HG03432 (cell line): Measurements from ENCODE around the gene TOP2A.

ENCODE experiments used
- ATAC-seq: cut with Tn5 transposase; IDR thresholded peaks from one replicate; pipeline ENCODE4 v1.9.1; 2021; ENCODE audit warnings: mild to moderate bottlenecking, moderate library complexity; ENCODE audit not compliant: unreplicated experiment

TOP2A gene

DNA sequence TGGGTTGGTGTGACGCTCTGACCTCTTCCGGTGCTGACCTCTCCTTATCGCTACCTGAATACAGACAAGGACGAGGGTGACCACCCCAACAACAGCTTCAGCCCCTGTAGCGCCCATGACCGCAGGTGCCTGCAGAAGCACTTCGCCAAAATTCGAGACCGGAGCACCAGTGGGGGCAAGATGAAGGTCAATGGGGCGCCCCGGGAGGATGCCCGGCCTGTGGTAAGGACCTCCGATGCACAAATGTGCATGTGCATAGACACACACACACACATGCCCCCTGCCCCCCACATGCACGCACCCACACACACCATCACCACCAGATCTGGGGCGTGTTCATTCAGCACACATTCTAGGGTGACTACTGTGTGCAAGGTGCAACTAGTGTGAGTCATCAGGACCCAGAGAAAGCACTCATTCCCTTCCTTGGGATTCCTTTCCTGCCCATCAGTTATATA lies 35.3 kb upstream of the TOP2A start:
- ATAC-seq, result no peak

DNA sequence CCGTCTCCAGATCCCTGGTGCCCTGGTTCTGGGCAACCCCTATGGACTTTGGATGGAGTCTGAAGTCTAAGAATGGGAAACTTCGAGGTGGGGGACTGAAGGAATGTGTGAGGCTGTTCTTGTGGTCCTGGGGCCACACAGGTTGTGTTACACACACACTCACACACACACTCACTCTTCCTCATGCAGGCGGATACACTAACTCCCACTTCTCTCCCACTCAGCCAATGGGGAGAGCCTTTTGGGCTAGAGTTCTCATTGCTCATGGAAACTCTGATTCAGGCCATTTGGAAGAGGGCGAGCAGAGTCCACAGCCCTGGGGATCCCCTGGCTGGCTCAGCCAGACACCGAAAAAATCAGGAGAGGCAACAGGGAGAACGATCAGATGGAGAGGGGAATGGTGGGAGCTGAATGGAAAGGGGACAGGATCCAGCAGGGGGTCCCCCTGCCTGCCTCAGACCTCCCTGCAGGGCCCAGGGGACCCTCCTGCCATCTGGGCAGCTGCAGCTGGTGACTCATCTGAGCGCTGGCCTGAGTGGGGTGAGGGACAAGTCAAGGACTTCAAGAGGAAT lies 34.6 kb upstream of the TOP2A start:
- ATAC-seq, result no peak

DNA sequence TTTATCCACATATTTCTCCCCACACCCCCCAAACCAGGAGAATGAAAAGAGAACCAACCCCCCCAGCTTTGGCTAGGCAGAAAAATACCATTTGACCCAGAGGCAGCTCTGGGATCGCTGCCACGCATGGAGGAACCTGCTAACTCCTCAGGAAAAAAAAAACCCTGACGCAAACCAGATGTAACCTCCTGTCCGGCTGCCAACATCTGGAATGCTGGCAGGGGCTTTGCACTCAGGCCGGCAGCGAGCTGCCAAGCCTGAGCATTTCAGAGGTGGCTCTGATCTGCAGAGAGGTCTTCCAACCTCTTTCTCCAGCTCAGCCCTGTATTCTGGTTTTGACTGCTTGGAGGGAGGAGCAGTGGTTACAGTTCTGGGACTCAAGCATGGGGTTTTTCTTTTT lies 33.7 kb upstream of the TOP2A start:
- ATAC-seq, result no peak

DNA sequence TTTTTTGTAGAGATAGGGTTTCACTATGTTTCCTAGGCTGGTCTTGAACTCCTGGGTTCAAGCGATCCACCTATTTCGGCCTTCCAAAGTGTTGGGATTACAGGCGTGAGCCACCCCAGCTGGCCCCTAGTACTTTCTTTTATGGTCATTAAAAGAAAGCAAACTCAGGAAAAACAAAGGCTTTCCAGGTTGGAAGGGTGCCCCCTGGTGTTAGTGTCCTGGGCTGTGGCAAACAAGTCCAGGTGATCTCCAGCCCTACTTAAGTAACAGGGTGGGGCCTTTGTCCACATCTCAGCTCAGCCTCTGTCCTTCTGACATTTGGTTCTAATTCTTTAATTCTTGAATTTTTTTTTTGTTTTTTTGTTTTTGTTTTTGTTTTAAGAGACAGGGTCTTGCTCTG lies 32.5 kb upstream of the TOP2A start:
- ATAC-seq, result no peak

DNA sequence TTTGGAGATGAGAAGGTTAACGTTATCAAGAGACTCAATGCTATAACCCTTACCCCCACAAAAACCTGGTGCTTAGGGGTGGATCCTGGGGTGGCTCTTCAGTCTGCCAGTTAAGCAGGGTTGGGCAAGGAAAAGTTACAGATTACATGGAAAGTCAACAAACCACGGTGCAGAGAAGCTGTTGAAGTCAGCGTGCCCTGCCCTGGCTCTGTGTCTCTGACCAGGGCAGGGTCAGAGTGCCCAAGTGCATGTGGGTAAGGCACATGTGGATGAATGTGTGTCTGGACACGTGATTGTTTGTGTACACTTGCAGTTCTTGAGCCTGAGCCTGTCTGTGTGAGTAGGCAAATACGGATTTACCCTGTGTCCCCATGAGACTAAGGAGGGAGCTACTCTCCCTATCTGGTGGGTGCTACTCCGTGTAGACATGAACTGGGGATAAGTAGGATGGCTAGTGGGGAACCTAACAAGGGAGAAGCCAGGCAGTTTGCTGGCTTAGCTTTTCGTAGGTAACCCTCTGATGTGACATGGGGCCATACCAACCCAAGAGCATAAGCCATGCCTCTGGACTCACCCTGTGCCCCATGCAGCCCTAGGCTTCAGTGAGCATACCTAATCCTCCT lies 31.1 kb upstream of the TOP2A start:
- ATAC-seq, result no peak

DNA sequence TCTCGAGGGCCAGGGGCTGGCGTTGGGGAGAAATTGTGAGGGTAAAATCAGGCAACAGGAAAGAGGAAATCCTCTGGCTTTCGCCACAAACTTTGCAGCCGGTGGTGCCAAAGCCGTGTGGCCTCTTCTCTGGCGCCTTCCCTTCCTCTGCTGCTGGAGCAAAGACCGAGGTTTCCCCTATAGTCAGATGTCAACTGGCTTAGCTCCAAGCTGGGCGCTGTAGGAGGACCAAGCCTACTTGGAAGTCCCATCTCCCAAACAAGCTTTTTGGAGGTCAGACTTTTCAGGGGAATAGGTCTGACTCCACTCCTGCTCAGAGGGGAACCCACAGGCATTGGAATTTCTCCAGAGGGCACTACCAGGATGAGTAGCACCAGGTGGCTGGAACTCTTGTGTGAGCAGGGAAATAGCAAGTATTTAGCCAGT lies 30.5 kb upstream of the TOP2A start:
- ATAC-seq, result no peak

DNA sequence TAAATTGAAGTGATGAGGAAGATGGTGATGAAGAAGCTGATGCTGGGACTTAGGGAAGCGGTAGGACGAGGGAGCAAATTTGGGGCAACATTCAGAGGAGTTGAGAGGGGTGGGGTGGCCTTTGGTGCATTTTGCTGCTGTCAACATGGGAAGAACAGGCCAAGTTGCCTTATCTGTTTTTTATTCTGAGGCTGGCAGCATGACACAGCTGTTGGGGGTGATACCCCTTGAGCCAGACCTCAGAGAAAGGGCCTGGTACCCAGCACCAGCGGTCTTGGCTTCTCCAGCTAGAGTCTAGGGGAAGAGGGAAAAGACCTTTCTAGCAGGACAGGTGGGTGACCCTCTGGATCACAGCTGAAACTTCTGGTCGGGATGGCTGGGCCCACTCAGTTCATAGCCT lies 30.1 kb upstream of the TOP2A start:
- no peak for ATAC-seq

DNA sequence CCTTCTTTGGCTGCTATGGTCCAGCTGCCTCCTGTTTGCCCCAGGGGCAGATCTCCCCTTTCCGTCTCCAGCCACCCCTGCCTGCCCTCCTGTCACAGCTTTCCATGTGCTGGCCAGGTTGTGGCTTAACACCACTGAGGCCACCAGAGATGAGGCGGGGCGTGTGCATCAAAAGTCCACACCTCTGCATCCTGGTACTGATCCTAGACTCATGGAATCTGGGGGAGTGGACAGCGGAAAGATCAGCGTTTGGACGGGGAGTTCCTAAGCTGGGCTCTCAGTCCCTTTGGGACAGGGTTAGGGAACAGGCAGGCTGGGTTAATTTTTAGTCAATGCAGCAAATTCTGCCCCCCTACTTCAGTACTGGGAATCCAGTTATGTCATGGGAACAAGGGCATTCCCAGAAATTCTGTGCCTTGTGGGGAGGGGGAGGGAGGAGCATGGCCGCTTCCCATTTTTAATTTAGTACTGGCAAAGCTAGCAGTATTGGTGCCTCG lies 29.5 kb upstream of the TOP2A start:
- ATAC-seq, result no peak

DNA sequence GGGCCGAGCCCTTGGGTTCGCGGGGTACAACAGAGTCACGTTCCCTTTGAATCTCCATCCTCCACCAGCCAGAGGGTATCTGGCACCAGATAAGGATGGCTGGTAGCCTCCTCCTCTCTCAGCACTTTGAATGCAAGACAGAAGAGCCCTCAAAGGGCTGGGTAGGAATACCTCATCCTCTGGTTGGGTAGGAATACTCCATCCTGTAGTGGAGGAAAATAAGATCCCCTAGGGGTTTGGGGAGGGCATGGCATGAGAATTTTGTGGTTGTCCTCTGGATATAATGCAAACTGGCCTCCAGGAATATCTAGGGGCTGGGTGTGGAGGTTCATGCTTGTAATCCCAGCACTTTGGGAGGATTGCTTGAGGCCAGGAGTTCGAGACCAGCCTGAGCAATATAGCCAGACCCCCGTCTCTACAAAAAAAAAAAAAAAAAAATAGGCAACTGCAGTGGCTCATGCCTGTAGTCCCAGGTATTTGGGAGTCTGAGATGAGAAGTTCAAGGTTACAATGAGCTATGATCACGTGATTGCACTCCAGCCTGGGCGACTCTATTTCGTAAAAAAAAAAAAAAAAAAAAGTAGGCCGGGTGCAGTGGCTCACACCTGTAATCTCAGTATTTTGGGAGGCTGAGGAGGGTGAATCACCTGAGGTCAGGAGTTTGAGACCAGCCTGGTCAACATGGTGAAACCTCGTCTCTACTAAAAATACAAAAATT lies 28.2 kb upstream of the TOP2A start:
- ATAC-seq, result no peak

DNA sequence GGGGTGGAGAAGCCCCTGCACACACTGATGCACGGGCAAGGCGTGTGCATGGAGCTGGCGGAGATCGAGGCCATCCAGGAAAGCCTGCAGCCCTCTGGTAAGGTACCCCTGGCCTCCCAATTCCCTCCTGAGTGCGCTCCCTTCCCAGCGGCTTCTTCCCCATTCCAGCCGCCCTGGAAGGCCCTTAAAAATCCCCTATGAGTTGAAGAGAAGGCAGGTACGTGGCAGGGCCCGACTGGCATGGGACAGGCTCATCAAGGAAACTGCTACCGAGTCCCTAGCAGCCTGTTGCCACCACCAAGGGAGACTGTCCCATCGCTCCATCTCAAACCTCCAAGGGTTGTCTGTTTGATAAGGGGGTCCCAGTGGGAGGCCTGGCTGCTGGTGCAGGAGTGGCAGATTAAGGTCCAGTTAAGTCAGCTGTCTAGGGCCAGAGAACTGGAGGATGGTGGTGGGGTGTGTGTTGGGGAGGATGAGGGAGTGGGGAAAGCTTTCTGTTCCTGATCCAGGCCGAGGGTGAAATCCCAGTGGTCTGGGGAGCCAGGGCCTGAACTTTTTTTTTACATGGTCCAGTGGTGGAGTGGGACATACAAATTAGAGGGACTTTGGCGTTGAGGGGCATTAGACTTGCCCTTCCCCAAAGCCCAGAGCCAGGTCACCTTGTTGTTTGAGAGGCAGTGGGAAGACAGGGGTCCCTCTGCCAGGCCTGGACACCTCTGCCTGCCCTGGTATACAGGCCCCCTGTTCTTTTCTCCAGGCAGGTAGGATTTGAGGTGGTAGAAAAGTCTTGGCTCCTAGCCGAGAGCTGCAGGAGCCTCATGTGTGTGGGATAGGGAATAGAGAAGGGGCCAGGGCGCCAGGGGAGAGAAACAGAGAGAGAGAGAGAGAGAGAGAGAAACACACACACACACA lies 26.5 kb upstream of the TOP2A start:
- no peak for ATAC-seq

DNA sequence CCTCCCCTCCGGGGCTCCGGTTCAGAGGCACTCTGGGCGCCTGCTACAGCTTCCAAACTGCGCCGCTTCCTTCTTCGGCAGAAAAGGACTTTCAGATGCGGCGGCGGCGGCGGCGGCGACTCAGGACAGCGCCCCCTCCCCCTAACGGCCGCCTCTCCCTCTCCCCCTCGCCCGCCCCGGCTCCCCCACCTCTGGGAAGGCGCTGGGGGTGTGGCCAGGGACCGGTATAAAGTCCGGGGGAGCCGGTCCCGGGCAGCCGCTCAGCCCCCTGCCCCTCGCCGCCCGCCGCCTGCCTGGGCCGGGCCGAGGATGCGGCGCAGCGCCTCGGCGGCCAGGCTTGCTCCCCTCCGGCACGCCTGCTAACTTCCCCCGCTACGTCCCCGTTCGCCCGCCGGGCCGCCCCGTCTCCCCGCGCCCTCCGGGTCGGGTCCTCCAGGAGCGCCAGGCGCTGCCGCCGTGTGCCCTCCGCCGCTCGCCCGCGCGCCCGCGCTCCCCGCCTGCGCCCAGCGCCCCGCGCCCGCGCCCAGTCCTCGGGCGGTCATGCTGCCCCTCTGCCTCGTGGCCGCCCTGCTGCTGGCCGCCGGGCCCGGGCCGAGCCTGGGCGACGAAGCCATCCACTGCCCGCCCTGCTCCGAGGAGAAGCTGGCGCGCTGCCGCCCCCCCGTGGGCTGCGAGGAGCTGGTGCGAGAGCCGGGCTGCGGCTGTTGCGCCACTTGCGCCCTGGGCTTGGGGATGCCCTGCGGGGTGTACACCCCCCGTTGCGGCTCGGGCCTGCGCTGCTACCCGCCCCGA lies 25.7 kb upstream of the TOP2A start, which contains the start of gene IGFBP4:
Gene IGFBP4 (plus strand): TSS at position 255 of the 792 bp plus-strand sequence. CDS start 286 bp downstream, at position 541.
- no peak for ATAC-seq

DNA sequence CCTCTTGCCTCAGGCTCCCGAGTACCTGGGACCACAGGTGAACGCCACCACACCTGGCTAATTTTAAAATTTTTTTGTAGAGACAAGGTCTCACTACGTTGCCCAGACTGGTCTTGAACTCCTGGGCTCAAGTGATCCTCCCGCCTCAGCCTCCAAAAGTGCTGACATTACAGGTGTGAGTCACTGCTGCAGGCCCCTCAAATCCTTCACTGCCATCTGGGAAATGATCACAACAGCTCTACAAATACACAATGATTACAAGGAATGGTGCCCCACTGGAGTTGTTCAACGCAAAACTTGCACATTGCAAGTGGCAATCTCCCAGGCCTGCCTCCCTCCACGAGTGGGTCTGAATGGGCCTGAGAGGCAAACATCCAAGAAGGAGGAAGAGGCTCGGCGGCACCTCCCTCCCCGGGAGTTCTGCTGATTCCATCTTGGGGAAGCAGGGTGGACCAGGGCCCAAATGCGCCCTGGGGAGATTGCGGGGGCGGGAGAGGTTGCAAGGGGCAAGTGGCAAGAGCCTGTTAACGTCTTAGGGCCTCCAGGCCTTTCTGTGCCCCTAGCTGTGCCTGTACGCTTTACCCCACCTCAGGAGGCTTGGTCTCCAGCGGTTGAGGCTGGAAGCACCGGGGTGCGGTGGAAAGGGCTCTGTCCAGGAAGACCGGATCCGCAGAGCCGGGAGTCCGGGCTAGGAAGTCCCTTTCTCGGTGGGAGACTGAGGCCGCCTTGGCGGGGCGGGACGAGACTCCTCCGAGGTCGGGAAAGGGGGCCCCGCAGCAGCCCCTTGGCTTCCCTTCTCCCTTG lies 24.9 kb upstream of the TOP2A start:
- ATAC-seq, result no peak

DNA sequence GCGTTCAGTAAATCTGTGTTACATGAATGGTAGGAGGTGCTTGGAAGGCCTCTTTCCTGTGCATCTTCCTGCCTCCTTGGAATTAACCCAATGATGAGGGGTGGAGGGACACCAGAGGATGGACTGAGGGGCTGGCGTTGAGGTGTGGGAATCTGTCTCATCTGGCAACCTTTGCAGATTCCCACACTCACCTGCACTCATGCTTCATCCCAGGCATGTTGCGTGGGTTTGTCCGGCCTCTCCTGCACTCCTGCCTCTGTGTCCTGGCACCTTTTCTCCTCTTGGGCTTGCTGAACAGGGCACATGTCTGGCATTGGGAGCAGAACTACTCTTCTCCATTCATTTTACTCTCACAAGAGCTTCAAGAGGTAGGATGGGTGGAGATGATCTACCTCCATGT lies 22.5 kb upstream of the TOP2A start:
- no peak for ATAC-seq

DNA sequence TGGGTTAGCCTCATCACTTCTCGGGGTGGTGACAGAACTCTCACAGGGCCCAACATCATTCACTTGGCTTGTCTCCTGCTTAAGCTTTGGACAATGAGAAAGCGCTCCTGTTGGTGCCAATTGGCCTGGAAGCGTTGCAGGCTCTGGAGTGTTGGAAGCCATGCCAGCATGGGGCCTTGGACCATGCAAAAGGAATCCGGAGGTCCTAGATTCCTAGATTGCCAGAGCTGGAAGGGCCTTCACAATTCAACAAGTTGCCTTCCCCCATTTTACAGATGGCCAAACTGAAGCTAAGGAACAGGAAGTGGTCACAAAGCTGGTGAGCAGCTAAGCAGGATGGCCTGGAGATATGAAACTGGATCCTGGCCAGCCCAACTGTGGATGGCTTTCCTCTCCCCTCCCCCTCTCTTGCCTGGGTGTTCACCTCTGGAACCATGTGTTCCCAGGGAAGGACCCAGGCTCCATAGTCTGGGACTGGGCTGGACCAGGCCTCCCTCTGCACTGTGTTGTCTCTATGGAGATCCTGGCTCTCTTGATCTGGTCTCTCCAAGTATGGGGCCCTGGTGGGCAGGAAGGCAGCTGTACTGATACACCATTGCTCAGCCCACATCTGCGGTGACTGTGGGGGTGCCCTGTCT lies 19.5 kb upstream of the TOP2A start:
- ATAC-seq, result no peak

DNA sequence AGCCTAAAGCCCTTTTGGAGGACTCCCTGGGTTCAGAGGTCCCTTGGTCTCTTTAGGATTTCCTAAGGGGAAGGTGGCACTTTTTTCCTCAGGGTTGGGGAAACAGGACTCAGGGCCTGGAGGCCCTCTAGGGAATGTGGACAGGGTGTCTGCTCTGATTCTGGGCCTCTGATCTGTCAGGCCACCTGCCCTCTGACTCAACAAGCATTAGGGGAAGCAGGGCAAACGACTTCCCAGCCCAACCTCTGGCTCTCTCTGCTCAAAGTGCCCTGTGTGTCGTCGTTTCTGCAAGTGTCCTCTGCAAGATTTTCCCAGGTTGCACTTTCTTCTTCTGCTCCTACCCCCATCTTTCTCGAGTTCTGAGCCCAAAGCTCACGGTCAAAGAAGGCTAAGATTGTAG lies 18.9 kb upstream of the TOP2A start:
- ATAC-seq, result no peak

DNA sequence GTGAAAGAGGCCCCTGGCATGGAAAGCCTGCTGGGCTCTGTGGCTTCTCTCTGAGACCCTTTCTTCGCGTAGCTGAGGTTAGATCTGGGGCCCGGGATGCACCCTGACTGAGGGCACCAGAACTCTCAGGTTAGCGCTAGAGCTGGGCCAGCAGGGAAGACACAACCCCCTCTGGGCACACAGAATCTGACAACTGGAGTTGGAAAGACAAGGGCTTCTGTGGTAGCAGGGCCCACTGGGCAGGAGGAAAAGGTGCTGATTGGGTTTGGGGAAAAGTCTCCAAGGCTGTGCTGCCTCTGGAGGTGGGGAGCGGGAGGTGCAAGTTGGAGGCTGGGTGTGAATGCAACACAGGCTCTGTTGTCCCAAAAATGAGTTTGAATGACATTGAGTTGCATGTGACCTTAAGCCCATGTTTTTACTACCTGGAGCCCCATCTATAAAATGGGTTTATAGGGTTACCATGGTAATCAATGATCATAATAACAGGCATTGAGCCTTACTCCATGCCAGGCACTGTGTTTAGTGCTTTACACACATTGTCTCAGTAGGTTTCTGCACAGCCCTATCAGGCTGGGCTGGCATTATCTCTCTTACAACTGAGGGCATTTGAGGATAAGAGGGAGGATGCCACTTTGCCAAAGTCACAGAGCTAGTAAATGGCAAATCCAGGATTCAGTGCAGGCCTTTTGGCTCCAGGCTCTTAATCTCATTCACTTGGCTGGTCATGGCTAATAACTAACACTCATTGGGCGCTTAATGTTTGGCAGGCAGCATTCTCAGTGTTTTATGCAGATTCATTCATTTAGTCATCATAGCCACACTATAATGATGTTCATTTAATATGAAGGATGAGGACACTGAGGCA lies 16.1 kb upstream of the TOP2A start:
- no peak for ATAC-seq

DNA sequence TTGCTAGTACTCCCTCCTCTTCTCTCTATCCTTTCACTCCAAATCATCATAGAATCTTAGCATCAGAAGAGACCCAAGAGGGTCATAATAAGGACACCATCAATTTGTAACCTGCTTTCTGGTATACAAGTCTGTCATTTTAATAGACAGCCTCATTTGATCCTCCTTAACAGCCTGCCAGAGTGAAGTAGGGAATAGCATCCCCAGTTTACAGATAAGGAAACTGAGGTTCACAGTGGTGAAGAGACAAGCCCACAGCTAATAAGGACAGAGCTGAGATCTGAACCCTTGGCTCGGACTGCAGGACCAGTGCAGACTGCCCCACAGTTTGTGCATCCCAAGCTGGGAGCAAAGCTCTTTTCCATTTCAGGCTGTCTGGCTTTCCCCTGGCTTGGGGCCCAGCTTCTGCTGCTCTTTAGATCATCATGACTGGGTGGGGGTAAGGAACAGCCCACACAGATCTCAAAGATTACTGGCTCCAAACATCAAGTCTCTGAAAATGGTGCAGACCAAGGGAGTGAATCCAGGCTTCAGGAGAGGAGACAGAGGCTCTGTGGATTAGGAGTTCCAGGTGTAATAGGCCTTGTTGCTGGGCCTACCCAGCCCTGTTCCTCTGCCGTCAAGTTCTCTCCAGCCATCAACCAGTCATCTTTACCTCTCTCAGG lies 15.3 kb upstream of the TOP2A start:
- ATAC-seq, result no peak

DNA sequence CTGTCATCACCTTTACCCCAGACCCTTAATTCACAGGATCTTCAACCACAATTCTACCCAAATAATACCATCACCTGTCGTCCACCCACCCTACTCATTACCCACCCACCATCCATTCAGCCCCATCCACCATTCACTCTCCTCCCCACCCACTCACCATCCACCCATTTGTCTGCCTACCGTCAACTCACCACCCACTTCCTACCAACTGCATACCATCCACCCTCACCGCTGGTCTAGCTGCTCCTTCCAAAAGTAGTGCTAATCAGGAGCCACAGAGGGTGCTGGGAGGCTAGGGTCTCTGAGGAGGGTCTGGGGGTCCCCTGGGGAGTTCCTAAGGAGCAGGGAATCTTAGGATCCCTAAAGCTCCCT lies 13.5 kb upstream of the TOP2A start:
- no peak for ATAC-seq
